ENCODE measurements around the gene FAM111A. TPM values are rescaled to one million over a fixed set of nuclear protein-coding genes. Genes with fewer than 3 reads are reported as not detected.
A peak's percentile ranks its signal among the peaks of the same experiment; 100 is the strongest.

The FAM111A gene
- total and polyA plus RNA-seq, 2 donors from 2014 or later: 14.2 to 42.2 TPM

DNA sequence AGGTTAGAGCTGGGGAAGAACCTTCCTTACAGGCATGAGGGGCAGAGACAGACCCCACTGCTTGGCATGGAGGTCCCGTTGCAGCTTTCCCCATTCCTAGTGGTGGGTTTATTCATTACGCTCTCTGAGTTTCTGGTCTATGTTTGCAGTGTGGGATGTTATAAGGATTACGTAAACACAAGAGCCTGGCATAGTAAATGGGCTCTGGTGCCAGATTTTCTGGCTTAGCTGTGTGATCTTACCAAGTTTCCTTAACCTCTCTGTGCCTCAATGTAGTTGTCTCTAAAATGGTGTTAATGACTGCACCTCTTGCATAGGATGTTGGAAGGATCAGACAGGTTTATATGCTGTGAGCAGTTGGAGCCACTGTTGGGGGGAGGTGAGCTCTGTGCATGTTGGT is 44.4 kb downstream of the FAM111A start:
- no peaks in the 10 kb centered on the region for H3K9me3 ChIP-seq (ENCODE audit: control insufficient read depth in 2 of 3, insufficient read depth in 1 of 3, low read length in 3 of 3)
- intact Hi-C loops (cut with DNase I): no loop called here
- H3K4me3 ChIP-seq (ENCODE audit: low read length in 3 of 3): no peak overlapping the region
- FAIRE-seq (no peak), DNase-seq (no peak)
- peaks cover 2 to 14% (median 11%) of the 10 kb centered on the region in 3 donors for H3K36me3 ChIP-seq (ENCODE audit: control insufficient read depth in 2 of 3, insufficient read depth in 3 of 3, low read length in 3 of 3)
- no peaks in the 10 kb centered on the region for H3K27me3 ChIP-seq (ENCODE audit: control insufficient read depth, insufficient read depth, low read length)
- peaks cover 17 to 25% (median 19%) of the 10 kb centered on the region in 3 donors for H3K4me1 ChIP-seq (ENCODE audit: control insufficient read depth in 2 of 3, insufficient read depth in 2 of 3, low read depth in 1 of 3, low read length in 3 of 3)
- peak overlapping the region in 1 of 2 donors; percentile 19 for H3K27ac ChIP-seq (ENCODE audit: low read depth in 2 of 2, low read length in 2 of 2)
- TF ChIP-seq CTCF (IDR thresholded peaks at IDR 0.05; ENCODE audit: borderline replicate concordance, extremely low read depth, insufficient read depth): no peak
- no peak overlapping the region for H3K9ac ChIP-seq (ENCODE audit: low read length in 3 of 3)

GRCh38 chr11:59187587-59187986 is 44.9 kb downstream of the FAM111A start:
- peaks cover 3 to 16% (median 7%) of the 10 kb centered on the region in 3 donors for H3K36me3 ChIP-seq (ENCODE audit: control insufficient read depth in 2 of 3, insufficient read depth in 3 of 3, low read length in 3 of 3)

DNA sequence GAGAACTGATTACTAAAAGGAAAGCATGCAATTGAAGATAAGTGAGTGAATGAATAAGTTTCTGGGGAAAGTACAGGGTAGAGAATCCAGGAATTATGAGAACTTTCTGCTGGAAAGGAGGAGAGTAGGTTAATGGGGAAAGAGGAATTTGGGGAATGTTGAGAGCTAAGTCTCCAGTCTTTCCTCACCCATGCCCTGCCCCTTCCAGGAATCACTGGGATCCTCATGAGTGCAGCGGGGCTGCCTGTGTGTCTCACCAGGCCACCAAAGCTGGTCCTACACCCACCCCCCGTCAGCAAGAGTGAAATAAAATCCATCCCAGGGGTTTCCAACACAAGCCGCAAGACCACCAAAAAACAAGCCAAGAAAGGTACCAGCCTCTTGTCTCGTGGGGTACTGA is 46.3 kb downstream of the FAM111A start:
- H3K9ac ChIP-seq (ENCODE audit: low read length in 3 of 3): no peak overlapping the region
- intact Hi-C loops (cut with DNase I): no loop called here
- H3K4me1 ChIP-seq (ENCODE audit: control insufficient read depth in 2 of 3, insufficient read depth in 2 of 3, low read depth in 1 of 3, low read length in 3 of 3): peaks cover 17 to 24% (median 19%) of the 10 kb centered on the region in 3 donors
- no peak for TF ChIP-seq CTCF (IDR thresholded peaks at IDR 0.05; ENCODE audit: borderline replicate concordance, extremely low read depth, insufficient read depth)
- no peak overlapping the region for H3K4me3 ChIP-seq (ENCODE audit: low read length in 3 of 3)
- H3K27me3 ChIP-seq (ENCODE audit: control insufficient read depth, insufficient read depth, low read length): no peaks in the 10 kb centered on the region
- no peaks in the 10 kb centered on the region for H3K9me3 ChIP-seq (ENCODE audit: control insufficient read depth in 2 of 3, insufficient read depth in 1 of 3, low read length in 3 of 3)
- H3K27ac ChIP-seq (ENCODE audit: low read depth in 2 of 2, low read length in 2 of 2): peak overlapping the region in 1 of 2 donors; percentile 60
- peaks cover 5 to 14% (median 6%) of the 10 kb centered on the region in 3 donors for H3K36me3 ChIP-seq (ENCODE audit: control insufficient read depth in 2 of 3, insufficient read depth in 3 of 3, low read length in 3 of 3)
- FAIRE-seq (no peak), DNase-seq (no peak)

More at GRCh38 chr11:59187587-59187986, 44.9 kb downstream of the FAM111A start:
- no peak for TF ChIP-seq CTCF (IDR thresholded peaks at IDR 0.05; ENCODE audit: borderline replicate concordance, extremely low read depth, insufficient read depth)
- DNase-seq (peak; percentile 69 to 94 (median 73)), FAIRE-seq (no peak)
- no peaks in the 10 kb centered on the region for H3K27me3 ChIP-seq (ENCODE audit: control insufficient read depth, insufficient read depth, low read length)
- peak overlapping the region in 1 of 2 donors; percentile 19 for H3K27ac ChIP-seq (ENCODE audit: low read depth in 2 of 2, low read length in 2 of 2)
- no peaks in the 10 kb centered on the region for H3K9me3 ChIP-seq (ENCODE audit: control insufficient read depth in 2 of 3, insufficient read depth in 1 of 3, low read length in 3 of 3)
- H3K4me3 ChIP-seq (ENCODE audit: low read length in 3 of 3): no peak overlapping the region
- H3K9ac ChIP-seq (ENCODE audit: low read length in 3 of 3): no peak overlapping the region
- intact Hi-C loops (cut with DNase I): no loop called here
- peaks cover 17 to 26% (median 19%) of the 10 kb centered on the region in 3 donors for H3K4me1 ChIP-seq (ENCODE audit: control insufficient read depth in 2 of 3, insufficient read depth in 2 of 3, low read depth in 1 of 3, low read length in 3 of 3)

- no peak for DNase-seq
- no peak for TF ChIP-seq CTCF (IDR thresholded peaks at IDR 0.05; ENCODE audit: borderline replicate concordance, extremely low read depth, insufficient read depth)
- no peak for FAIRE-seq
- H3K4me1 ChIP-seq (ENCODE audit: control insufficient read depth in 2 of 3, insufficient read depth in 2 of 3, low read depth in 1 of 3, low read length in 3 of 3): peaks cover 15 to 24% (median 17%) of the 10 kb centered on the region in 3 donors
- H3K27me3 ChIP-seq (ENCODE audit: control insufficient read depth, insufficient read depth, low read length): no peaks in the 10 kb centered on the region
- H3K36me3 ChIP-seq (ENCODE audit: control insufficient read depth in 2 of 3, insufficient read depth in 3 of 3, low read length in 3 of 3): peaks cover 8 to 15% (median 12%) of the 10 kb centered on the region in 3 donors
- H3K27ac ChIP-seq (ENCODE audit: low read depth in 2 of 2, low read length in 2 of 2): peak overlapping the region in 1 of 2 donors; percentile 18
- no peaks in the 10 kb centered on the region for H3K9me3 ChIP-seq (ENCODE audit: control insufficient read depth in 2 of 3, insufficient read depth in 1 of 3, low read length in 3 of 3)
- intact Hi-C loops (cut with DNase I): no loop called here
- H3K9ac ChIP-seq (ENCODE audit: low read length in 3 of 3): no peak overlapping the region
- H3K4me3 ChIP-seq (ENCODE audit: low read length in 3 of 3): no peak overlapping the region
These were observed 47.3 kb downstream of the FAM111A start for GRCh38 chr11:59189986-59190385.
